DMS53 treated with DMSO at 0.1 percent for 48 hours (cell line): Measurements from ENCODE around the gene GRHL3.
"Not testable (repeated sequence)": the region's sequence is repeated elsewhere in the genome, so short reads cannot be mapped to it uniquely, and the experiment has no call there.

Experiments used
- DNase-seq: peaks from one replicate; lab custom pipeline; 2025; ENCODE audit not compliant: unreplicated experiment; lab: John Stamatoyannopoulos, UW

The GRHL3 gene

GRCh38 chr1:24319312-24319863 lies at the start of gene GRHL3:
Gene GRHL3 (plus strand): TSS chr1:24319357. CDS start chr1:24319552, 195 bp downstream.
- DNase-seq = peak; percentile 66

GRCh38 chr1:24274203-24275103 lies 44.7 kb upstream of the GRHL3 start:
- not testable (repeated sequence) for DNase-seq

GRCh38 chr1:24275104-24275410 lies 44.1 kb upstream of the GRHL3 start:
- DNase-seq = no peak

GRCh38 chr1:24275510-24275909 lies 43.6 kb upstream of the GRHL3 start:
- no peak for DNase-seq

- no peak for DNase-seq
These were observed 42.4 kb upstream of the GRHL3 start for GRCh38 chr1:24276791-24277190.

- DNase-seq = no peak
These were observed 41.6 kb upstream of the GRHL3 start for GRCh38 chr1:24277420-24278169.

GRCh38 chr1:24278726-24279125 lies 40.4 kb upstream of the GRHL3 start:
- DNase-seq = no peak

- DNase-seq = no peak
These were observed 39.4 kb upstream of the GRHL3 start for GRCh38 chr1:24279590-24280232.

GRCh38 chr1:24281591-24281990 lies 37.6 kb upstream of the GRHL3 start:
- no peak for DNase-seq

GRCh38 chr1:24282491-24282890 lies 36.7 kb upstream of the GRHL3 start:
- no peak for DNase-seq

GRCh38 chr1:24283326-24284155 lies 35.6 kb upstream of the GRHL3 start:
- no peak for DNase-seq

- no peak for DNase-seq
These were observed 35.0 kb upstream of the GRHL3 start for GRCh38 chr1:24284156-24284471.

GRCh38 chr1:24285231-24285630 lies 33.9 kb upstream of the GRHL3 start:
- DNase-seq = no peak

- no peak for DNase-seq
These were observed 32.7 kb upstream of the GRHL3 start for GRCh38 chr1:24286246-24287010.

GRCh38 chr1:24287779-24288178 lies 31.4 kb upstream of the GRHL3 start:
- not testable (repeated sequence) for DNase-seq

GRCh38 chr1:24288479-24288878 lies 30.7 kb upstream of the GRHL3 start:
- DNase-seq = no peak

GRCh38 chr1:24289937-24290595 lies 29.1 kb upstream of the GRHL3 start:
- peak; percentile 17 for DNase-seq

- DNase-seq = no peak
These were observed 28.1 kb upstream of the GRHL3 start for GRCh38 chr1:24290933-24291487.

- no peak for DNase-seq
These were observed 27.1 kb upstream of the GRHL3 start for GRCh38 chr1:24292103-24292502.
